Activated naive CD4-positive, alpha-beta T cell treated with anti-CD3 and anti-CD28 coated beads for 36 hours (primary cell): ENCODE measurements around the gene SLC51A. TPM values are rescaled to one million over a fixed set of nuclear protein-coding genes. Genes with fewer than 3 reads are reported as not detected.
"Not testable (repeated sequence)": the region's sequence is repeated elsewhere in the genome, so short reads cannot be mapped to it uniquely, and the experiment has no call there.

ENCODE experiments used
- CTCF ChIA-PET: fragments of 350-600 bp; sonication (Branson Sonifier 250); formaldehyde crosslinking; loops from one replicate; lab custom pipeline; 2021; ENCODE audit warnings: antibody characterized with exemption; lab: Charles Lee
- DNase-seq: peaks from one replicate; pipeline ENCODE4 v3.0.0-alpha.2; 2020
- H3K27ac Mint-ChIP-seq: one replicate; pipeline ENCODE4 v1.8.0; 2021; ENCODE audit warnings: mild to moderate bottlenecking, mixed read lengths
- H3K27me3 Mint-ChIP-seq: one replicate; pipeline ENCODE4 v1.8.0; 2021; ENCODE audit warnings: low read depth, mixed read lengths
- H3K36me3 Mint-ChIP-seq: one replicate; pipeline ENCODE4 v1.8.0; 2021; ENCODE audit warnings: low read depth, mixed read lengths
- H3K4me1 Mint-ChIP-seq: one replicate; pipeline ENCODE4 v1.8.0; 2021; ENCODE audit warnings: low read depth, mixed read lengths
- H3K4me3 Mint-ChIP-seq: one replicate; pipeline ENCODE4 v1.8.0; 2021; ENCODE audit warnings: mild to moderate bottlenecking, moderate library complexity, mixed read lengths
- H3K9me3 Mint-ChIP-seq: one replicate; pipeline ENCODE4 v1.8.0; 2021; ENCODE audit warnings: mixed read lengths
- intact Hi-C: fragments of 100-400 bp; cut with micrococcal nuclease; formaldehyde crosslinking; loops from one replicate; pipeline ENCODE4 v1.15.1; 2023
- total RNA-seq, 2 experiments: library from RNA; stranded (reverse); gene quantifications; one replicate each; pipeline ENCODE4 v1.2.3, GENCODE V29; 2021

SLC51A gene
- total RNA-seq, 2 experiments from 2014 or later, result not detected

DNA sequence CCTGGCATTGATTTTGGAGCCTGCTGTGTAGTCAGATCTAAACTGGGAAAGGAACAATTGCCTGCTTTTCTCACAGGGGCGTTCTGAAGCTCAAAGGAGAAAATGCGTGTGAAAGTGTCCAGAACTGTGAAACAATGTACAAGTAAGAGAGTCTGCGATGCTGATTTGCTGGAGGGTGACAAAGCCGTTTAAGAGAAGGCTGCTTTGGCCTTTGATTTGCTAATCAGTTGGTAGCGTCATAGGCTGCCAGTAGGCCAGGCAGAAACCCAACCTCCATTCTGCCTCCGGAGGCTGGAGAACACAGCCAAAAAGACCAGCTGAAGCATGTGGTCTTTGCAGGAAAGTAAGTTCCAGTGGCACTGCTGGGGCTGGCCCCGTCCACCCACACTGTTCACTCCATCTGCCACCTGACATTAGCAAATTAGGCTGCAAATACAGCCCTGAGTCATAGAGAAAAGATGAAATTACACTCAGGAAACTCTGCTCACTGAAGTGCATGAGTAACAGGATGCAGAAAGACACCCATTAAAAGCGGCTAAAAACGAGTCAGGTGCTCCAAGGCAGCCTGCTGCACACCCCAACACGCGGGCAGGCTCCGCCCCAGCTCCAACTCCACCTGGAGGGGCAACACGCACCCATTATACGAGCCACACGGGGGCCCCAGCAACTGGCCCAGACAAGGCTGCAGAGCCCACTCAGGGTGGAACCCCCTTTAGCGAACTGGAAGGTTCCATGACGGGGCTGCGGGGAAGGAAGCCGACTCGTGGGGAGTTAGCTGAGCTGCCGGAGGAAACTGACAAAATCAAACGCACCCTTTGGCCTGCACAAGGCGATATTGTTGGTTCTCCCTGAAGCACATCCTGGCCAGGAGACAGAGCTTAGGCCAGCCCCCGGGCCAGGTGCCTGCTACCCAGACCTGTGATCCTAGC is 36.7 kb upstream of the SLC51A start:
- no peaks in the 10 kb centered on the region for H3K27me3 Mint-ChIP-seq
- H3K27ac Mint-ChIP-seq, result peak overlapping the region; percentile 99
- CTCF ChIA-PET, result interaction anchor here (0.6 to 2.4 kb wide), 9 partner anchors 13 to 133 kb away, joined by 3 to 19 read pairs (median 4); no protein-coding TSS in a partner anchor
- no peaks in the 10 kb centered on the region for H3K9me3 Mint-ChIP-seq
- H3K4me1 Mint-ChIP-seq, result peaks cover 54% of the 10 kb centered on the region
- peaks cover 1% of the 10 kb centered on the region for H3K36me3 Mint-ChIP-seq
- DNase-seq, result peak; percentile 95
- intact Hi-C loops, result loop anchor here (1.0 to 5.0 kb wide), 11 partner anchors 12 to 637 kb away; partner anchors contain the start of genes PPP1R2 and TFRC
- H3K4me3 Mint-ChIP-seq, result peak overlapping the region; percentile 66

DNA sequence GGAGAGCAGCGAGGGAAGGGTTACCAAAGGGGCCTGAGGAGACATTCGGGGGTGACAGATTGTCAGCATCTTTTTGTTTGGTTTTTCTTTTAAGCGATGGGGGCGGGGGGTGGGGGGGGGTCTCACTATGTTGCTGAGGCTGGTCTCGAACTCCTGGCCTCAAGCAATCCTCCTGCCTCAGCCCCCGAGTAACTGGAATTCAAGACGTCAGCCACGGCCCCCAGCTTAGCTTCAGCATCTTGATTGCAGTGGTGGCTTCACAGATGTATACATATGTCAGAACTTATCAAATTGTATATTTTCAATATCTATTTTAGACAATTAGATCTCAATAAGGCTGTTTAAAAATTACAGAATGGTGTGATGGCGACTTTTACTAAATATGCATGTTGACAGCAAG is 36.0 kb upstream of the SLC51A start:
- H3K9me3 Mint-ChIP-seq, result no peaks in the 10 kb centered on the region
- intact Hi-C loops, result no loop called here
- peak overlapping the region; percentile 99 for H3K27ac Mint-ChIP-seq
- peaks cover 1% of the 10 kb centered on the region for H3K36me3 Mint-ChIP-seq
- CTCF ChIA-PET, result interaction anchor here (1.0 to 2.4 kb wide), 9 partner anchors 11 to 134 kb away, joined by 3 to 19 read pairs (median 4); no protein-coding TSS in a partner anchor
- peak overlapping the region; percentile 66 for H3K4me3 Mint-ChIP-seq
- H3K4me1 Mint-ChIP-seq, result peaks cover 54% of the 10 kb centered on the region
- no peak for DNase-seq
- no peaks in the 10 kb centered on the region for H3K27me3 Mint-ChIP-seq

DNA sequence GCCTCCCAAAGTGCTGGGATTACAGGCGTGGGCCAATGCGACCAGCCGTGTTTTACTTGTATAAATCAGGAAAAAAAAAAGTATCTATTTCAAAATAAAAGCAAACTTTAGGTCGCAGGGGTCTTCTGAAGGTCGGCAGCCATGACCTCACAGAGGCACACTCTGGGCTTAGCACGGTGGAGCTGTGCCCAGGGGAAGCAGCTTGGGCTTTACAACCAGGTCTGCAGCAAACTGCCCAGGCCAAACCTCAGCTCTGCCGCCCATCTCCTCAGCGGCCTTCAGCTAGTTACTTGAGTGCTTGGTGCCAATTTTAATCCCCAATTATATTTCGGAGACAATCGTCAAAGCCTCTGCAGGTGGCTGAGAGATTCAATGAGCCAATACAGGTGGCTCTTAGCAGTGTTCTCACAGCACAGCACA is 35.2 kb upstream of the SLC51A start:
- peaks cover 1% of the 10 kb centered on the region for H3K36me3 Mint-ChIP-seq
- intact Hi-C loops, result no loop called here
- DNase-seq, result no peak
- H3K9me3 Mint-ChIP-seq, result no peaks in the 10 kb centered on the region
- CTCF ChIA-PET, result interaction anchor here (0.7 to 2.5 kb wide), 6 partner anchors 10 to 133 kb away, joined by 3 to 19 read pairs (median 4); no protein-coding TSS in a partner anchor
- peaks cover 54% of the 10 kb centered on the region for H3K4me1 Mint-ChIP-seq
- no peak overlapping the region for H3K4me3 Mint-ChIP-seq
- H3K27ac Mint-ChIP-seq, result peak overlapping the region; percentile 99
- H3K27me3 Mint-ChIP-seq, result no peaks in the 10 kb centered on the region

DNA sequence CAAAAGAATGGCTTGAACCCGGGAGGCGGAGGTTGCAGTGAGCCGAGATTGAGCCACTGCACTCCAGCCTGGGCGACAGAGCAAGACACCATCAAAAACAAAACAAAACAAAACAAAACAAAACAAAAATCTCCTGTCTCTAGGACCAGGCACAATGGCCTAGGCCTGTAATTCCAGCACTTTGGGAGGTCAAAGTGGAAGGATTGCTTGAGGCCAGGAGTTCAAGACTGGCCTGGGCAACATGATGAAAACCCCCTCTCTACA is 32.2 kb upstream of the SLC51A start:
- peak overlapping the region; percentile 36 for H3K27ac Mint-ChIP-seq
- H3K4me3 Mint-ChIP-seq, DNase-seq, H3K36me3 Mint-ChIP-seq, intact Hi-C loops, H3K27me3 Mint-ChIP-seq, H3K9me3 Mint-ChIP-seq: not testable (repeated sequence)
- CTCF ChIA-PET, result interaction anchor here (1.1 kb wide), 1 partner anchor 109 kb away, joined by 3 read pairs; no protein-coding TSS in a partner anchor
- H3K4me1 Mint-ChIP-seq, result peaks cover 56% of the 10 kb centered on the region

DNA sequence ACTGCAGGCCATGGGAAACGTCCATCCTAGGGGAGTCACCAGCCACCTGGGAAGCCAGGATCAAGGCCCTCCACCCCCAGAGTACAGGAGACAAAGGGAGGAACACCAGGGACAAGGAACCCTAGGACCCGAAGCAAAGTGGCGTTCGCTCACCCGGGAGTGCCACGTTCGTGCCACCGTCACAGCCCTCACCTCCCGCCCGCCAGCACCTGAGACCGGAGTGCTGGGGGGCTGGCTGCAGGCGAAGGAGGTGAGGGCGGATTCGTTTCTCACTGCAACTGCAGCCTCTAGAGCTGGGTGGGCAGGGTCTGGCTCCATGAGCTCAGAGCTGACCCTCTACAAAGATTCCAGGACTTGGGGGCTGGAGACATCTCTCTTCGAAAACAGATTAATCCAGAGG is 31.5 kb upstream of the SLC51A start:
- intact Hi-C loops, result no loop called here
- Mint-ChIP-seq H3K36me3 (peaks cover 1% of the 10 kb centered on the region), H3K4me1 (peaks cover 48% of the 10 kb centered on the region), H3K27ac (no peak overlapping the region), H3K27me3 (no peaks in the 10 kb centered on the region), H3K4me3 (no peak overlapping the region), H3K9me3 (no peaks in the 10 kb centered on the region)
- no peak for DNase-seq
- CTCF ChIA-PET, result interaction anchor here (1.1 to 3.5 kb wide), 2 partner anchors 109 to 112 kb away, joined by 3 to 17 read pairs; no protein-coding TSS in a partner anchor

DNA sequence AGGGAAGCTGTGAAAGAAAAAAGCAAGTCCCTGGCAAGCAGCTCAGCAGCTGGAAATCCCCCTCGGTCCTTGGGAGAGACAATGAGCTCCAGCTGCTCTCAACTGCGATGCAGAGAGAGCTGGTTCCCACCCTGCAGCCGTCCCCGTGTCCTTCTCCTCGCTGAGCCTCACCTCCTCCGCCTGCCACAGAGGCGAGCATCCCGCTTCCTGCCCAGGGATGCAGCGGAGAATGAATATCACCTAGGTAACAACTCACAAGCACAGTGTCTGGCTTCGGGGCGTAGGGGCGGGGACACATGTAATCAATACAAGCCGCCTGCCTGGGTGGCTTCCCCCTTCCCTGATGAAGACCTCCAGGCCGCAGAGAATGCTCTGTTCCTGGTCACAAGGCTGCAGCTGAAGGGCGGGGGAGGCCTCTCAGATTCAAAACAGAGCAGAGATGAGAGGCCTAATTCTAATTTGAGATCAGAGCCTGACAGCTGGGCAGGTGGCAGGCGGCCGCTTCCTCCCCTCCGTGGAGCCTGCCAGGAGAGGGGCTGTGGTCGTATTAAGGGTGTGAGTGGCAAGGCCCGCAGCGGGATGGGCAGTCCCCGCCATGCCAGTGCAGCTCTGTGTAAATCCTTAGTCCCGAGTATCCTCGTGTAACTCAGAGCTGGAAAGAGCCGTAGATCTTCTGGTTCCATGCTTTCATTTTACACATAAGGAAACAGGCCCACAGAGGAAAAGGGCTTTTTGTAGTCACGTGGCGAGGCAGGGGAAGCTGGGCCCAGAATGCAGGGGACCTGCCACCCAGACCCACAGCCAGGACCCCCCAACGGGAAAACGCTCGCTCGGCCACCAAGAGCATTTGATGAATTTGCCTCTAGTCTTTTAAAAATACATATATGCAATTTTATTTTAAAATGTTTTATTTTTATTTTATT is 29.4 kb upstream of the SLC51A start:
- no peaks in the 10 kb centered on the region for H3K9me3 Mint-ChIP-seq
- no peak overlapping the region for H3K27ac Mint-ChIP-seq
- CTCF ChIA-PET, result interaction anchor here (1.3 to 3.5 kb wide), 4 partner anchors 10 to 119 kb away, joined by 4 to 17 read pairs (median 8); no protein-coding TSS in a partner anchor
- peaks cover 42% of the 10 kb centered on the region for H3K4me1 Mint-ChIP-seq
- intact Hi-C loops, result no loop called here
- peak; percentile 46 for DNase-seq
- H3K4me3 Mint-ChIP-seq, result peak overlapping the region; percentile 24
- no peaks in the 10 kb centered on the region for H3K27me3 Mint-ChIP-seq
- H3K36me3 Mint-ChIP-seq, result no peaks in the 10 kb centered on the region

DNA sequence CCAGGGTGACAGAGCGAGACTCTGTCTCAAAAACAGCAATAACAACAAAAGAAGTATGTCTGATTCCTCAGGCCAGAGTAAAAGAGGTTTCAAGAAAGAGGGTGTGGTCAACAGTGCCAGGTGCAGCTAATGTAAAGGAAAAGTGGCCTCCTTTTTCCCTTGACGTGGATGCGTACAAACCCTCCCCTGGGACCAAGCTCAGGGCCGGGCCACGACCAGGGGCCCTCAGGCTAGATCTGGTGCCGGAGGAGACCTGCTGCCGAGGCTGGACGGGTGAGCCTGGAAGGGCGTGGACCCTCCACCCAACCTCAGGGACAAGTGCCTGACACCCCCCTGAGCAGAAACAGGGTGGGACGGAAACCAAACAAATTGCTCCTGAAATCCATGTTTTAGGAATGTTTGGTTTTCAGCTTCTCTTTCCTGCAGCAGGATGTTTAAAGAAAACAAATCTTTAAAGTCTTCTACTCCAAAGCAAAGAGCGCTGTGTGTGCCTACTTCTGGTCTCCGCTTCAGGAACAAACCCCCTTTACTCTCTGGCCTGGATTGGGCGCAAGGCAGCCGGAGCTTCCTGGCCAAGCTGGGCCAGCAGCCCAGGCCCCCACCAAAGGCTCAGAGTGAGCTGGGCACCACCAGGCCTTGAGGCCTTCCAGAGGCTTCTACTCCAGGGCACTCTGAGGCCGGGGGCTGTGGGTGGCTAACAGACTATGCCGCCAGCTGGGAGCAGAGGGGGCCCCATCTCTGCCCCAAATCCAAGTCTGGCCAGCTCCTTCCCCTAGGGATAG is 26.6 kb upstream of the SLC51A start:
- Mint-ChIP-seq H3K4me1 (peaks cover 42% of the 10 kb centered on the region), H3K4me3 (no peak overlapping the region), H3K27me3 (no peaks in the 10 kb centered on the region), H3K27ac (peak overlapping the region; percentile 36), H3K36me3 (no peaks in the 10 kb centered on the region), H3K9me3 (no peaks in the 10 kb centered on the region)
- no peak for DNase-seq
- intact Hi-C loops, result no loop called here
- CTCF ChIA-PET, result interaction anchor here (0.7 to 12.2 kb wide), 2 partner anchors 114 to 333 kb away, joined by 3 to 186 read pairs; no protein-coding TSS in a partner anchor

DNA sequence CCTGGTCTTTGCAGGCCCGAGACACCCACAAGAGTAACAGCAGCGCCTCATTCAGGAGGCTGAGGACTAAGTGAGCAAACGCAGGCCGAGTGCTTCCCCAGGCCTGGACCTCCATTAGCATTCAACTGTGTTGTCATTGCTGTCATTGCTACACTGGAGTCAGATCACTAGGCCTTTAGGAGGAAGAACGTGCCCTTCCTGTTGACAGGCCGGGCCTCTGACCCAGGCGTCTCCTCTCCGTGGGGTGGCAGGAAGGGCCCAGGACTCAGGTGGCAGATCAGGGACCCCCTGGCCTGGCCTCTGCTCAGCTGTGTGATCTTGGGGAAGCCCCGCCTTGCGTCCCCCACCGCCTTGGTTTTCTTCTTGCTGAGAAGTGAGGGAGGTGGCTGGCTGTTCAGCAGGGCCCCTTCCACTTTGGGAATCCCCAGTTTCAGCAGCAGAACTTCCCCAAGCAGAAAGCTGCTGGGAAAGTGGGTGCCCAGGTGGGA is 24.3 kb upstream of the SLC51A start:
- Mint-ChIP-seq H3K4me3 (peak overlapping the region; percentile 55), H3K27ac (peak overlapping the region; percentile 92), H3K27me3 (no peaks in the 10 kb centered on the region), H3K9me3 (no peaks in the 10 kb centered on the region), H3K36me3 (no peaks in the 10 kb centered on the region), H3K4me1 (peaks cover 38% of the 10 kb centered on the region)
- peak; percentile 82 for DNase-seq
- CTCF ChIA-PET, result interaction anchor here (1.1 to 12.2 kb wide), 2 partner anchors 12 to 116 kb away, joined by 3 to 186 read pairs; no protein-coding TSS in a partner anchor
- intact Hi-C loops, result loop anchor here (1.0 to 2.0 kb wide), 4 partner anchors 13 to 119 kb away; partner anchors contain the start of gene TFRC

DNA sequence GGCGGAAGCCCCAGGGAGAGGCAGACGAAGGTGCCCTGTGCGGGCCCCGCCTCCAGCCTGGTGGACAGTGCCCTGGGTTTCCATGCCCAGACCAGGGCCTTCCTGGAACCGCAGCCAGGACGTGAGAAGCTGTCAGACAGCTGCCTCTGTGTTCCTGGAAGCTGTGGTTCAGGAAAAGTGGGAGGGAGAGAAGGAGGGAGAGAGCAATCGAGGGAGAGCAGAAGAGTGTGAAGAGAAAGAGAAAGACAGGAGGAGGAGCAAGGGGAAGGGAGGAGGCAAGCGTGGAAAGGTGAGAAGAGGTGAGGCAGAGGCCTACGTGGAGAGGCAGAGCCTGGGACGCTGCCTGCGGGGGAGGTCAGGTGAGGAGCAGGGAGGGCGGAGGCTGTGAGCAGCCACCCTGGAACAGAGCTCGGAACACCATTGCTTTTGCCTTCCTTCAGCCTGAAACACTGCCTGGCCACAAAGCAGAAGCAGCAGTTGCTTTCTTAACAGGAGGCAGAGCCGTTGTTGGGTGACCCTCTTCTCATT is 23.7 kb upstream of the SLC51A start:
- DNase-seq, result peak; percentile 41
- Mint-ChIP-seq H3K27me3 (no peaks in the 10 kb centered on the region), H3K9me3 (no peaks in the 10 kb centered on the region), H3K27ac (peak overlapping the region; percentile 92), H3K36me3 (no peaks in the 10 kb centered on the region), H3K4me3 (peak overlapping the region; percentile 55), H3K4me1 (peaks cover 37% of the 10 kb centered on the region)
- CTCF ChIA-PET, result interaction anchor here (1.1 to 12.2 kb wide), 2 partner anchors 13 to 117 kb away, joined by 3 to 186 read pairs; no protein-coding TSS in a partner anchor
- intact Hi-C loops, result loop anchor here (1.0 to 2.0 kb wide), 4 partner anchors 13 to 119 kb away; partner anchors contain the start of gene TFRC

DNA sequence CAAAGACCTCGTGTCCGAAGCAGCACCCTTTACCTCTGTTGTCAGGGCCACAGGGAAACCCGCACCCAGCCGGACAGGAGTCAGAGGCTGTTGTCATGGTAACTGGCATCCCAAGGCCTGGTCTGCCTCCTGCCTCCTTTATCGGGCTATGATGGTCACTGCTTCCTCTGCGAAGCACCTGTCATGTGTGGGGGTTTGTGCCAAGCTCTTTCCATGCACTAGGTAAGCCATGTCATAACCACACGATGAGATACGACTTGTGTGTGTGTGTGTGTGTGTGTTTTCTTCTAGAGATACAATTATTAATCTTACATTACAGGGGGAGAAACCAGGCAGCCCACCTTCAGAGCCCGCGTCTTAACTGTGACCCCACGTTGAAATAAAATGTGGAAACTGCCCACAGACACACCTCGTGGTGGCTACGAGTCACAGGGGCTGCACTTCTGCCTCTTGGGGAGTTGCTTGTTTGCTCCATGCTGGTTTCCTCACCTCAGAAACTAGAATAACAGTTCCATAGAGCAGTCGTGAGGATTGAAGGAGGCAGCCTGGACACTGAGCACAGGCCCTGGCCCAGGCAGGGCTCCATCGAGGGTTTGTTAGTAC is 23.1 kb upstream of the SLC51A start:
- H3K27ac Mint-ChIP-seq, result peak overlapping the region; percentile 92
- peaks cover 37% of the 10 kb centered on the region for H3K4me1 Mint-ChIP-seq
- H3K9me3 Mint-ChIP-seq, result no peaks in the 10 kb centered on the region
- CTCF ChIA-PET, result interaction anchor here (1.1 to 12.2 kb wide), 2 partner anchors 13 to 118 kb away, joined by 3 to 186 read pairs; no protein-coding TSS in a partner anchor
- no peak for DNase-seq
- intact Hi-C loops, result loop anchor here (2.0 kb wide), 1 partner anchor 110 kb away; the partner anchor contains the start of gene TFRC
- H3K4me3 Mint-ChIP-seq, result no peak overlapping the region
- H3K36me3 Mint-ChIP-seq, result no peaks in the 10 kb centered on the region
- H3K27me3 Mint-ChIP-seq, result no peaks in the 10 kb centered on the region
